Measurements from ENCODE around the gene EXOC5. TPM values are rescaled to one million over a fixed set of nuclear protein-coding genes. Genes with fewer than 3 reads are reported as not detected.

EXOC5 gene
- total RNA-seq, 4 donors from 2014 or later, result 54.9 to 81.6 (median 68.5) TPM

- Histone ChIP-seq H3K4me3 (no peak overlapping the region), H3K4me1 (peaks cover 3 to 26% (median 13%) of the 10 kb centered on the region in 3 donors), H3K9me3 (no peaks in the 10 kb centered on the region), H3K27me3 (no peaks in the 10 kb centered on the region), H3K36me3 (peaks cover 0 to 48% of the 10 kb centered on the region in 2 donors), H3K27ac (no peak overlapping the region)
- 93 to 100% methylated on average over 2 of the region's 2 CpGs for WGBS, 2 donors (ENCODE audit: low coverage in 1 of 2)
- TF ChIP-seq EP300 (IDR thresholded peaks at IDR 0.05), result no peak
- no peak for TF ChIP-seq CTCF (IDR thresholded peaks at IDR 0.05)
- no peak for TF ChIP-seq POLR2A (IDR thresholded peaks at IDR 0.05)
- TF ChIP-seq POLR2AphosphoS5 (IDR thresholded peaks at IDR 0.05), result no peak
- ATAC-seq, result no peak
These were observed 6.4 kb upstream of the EXOC5 start for GRCh38 chr14:57275023-57275664.

- TF ChIP-seq EP300 (IDR thresholded peaks at IDR 0.05) (no peak), POLR2AphosphoS5 (IDR thresholded peaks at IDR 0.05) (no peak), POLR2A (IDR thresholded peaks at IDR 0.05) (no peak), CTCF (IDR thresholded peaks at IDR 0.05) (no peak)
- ATAC-seq, result no peak
- WGBS, 2 donors (ENCODE audit: low coverage in 1 of 2), result 86 to 87% methylated on average over 2 of the region's 2 CpGs
- Histone ChIP-seq H3K4me1 (peaks cover 4 to 31% (median 17%) of the 10 kb centered on the region in 3 donors), H3K27me3 (no peaks in the 10 kb centered on the region), H3K27ac (no peak overlapping the region), H3K36me3 (peaks cover 0 to 42% of the 10 kb centered on the region in 2 donors), H3K4me3 (no peak overlapping the region), H3K9me3 (no peaks in the 10 kb centered on the region)
These were observed 5.8 kb upstream of the EXOC5 start for GRCh38 chr14:57274551-57274950.

GRCh38 chr14:57273236-57273635 lies 4.5 kb upstream of the EXOC5 start:
- H3K4me1 ChIP-seq, result peaks cover 4 to 31% (median 17%) of the 10 kb centered on the region in 3 donors
- no peaks in the 10 kb centered on the region for H3K9me3 ChIP-seq
- no peak for ATAC-seq
- peaks cover 0 to 29% of the 10 kb centered on the region in 2 donors for H3K36me3 ChIP-seq
- TF ChIP-seq EP300 (IDR thresholded peaks at IDR 0.05), result no peak
- no peak for TF ChIP-seq POLR2A (IDR thresholded peaks at IDR 0.05)
- no peak for TF ChIP-seq CTCF (IDR thresholded peaks at IDR 0.05)
- TF ChIP-seq POLR2AphosphoS5 (IDR thresholded peaks at IDR 0.05), result no peak
- no peak overlapping the region for H3K27ac ChIP-seq
- WGBS, 2 donors (ENCODE audit: low coverage in 1 of 2), result 100% methylated on average over 1 of the region's 1 CpG
- no peaks in the 10 kb centered on the region for H3K27me3 ChIP-seq
- no peak overlapping the region for H3K4me3 ChIP-seq

- Histone ChIP-seq H3K9me3 (no peaks in the 10 kb centered on the region), H3K36me3 (no peaks in the 10 kb centered on the region), H3K4me3 (no peak overlapping the region), H3K27ac (peak overlapping the region in 1 of 4 donors; percentile 46), H3K27me3 (no peaks in the 10 kb centered on the region), H3K4me1 (peaks cover 8 to 61% (median 19%) of the 10 kb centered on the region in 3 donors)
- TF ChIP-seq POLR2AphosphoS5 (IDR thresholded peaks at IDR 0.05), result no peak
- no peak for TF ChIP-seq CTCF (IDR thresholded peaks at IDR 0.05)
- no peak for TF ChIP-seq POLR2A (IDR thresholded peaks at IDR 0.05)
- TF ChIP-seq EP300 (IDR thresholded peaks at IDR 0.05), result no peak
- 11 to 18% methylated on average over 2 of the region's 2 CpGs for WGBS, 2 donors (ENCODE audit: low coverage in 1 of 2)
- no peak for ATAC-seq
These were observed 2.6 kb downstream of the EXOC5 start for GRCh38 chr14:57266065-57266464.

- TF ChIP-seq POLR2A (IDR thresholded peaks at IDR 0.05), result no peak
- TF ChIP-seq CTCF (IDR thresholded peaks at IDR 0.05), result no peak
- TF ChIP-seq EP300 (IDR thresholded peaks at IDR 0.05), result no peak
- no peak overlapping the region for H3K27ac ChIP-seq
- no peak for ATAC-seq
These were observed 6.6 kb downstream of the EXOC5 start for GRCh38 chr14:57262117-57262516.

More at GRCh38 chr14:57262117-57262516, 6.6 kb downstream of the EXOC5 start:
- Histone ChIP-seq H3K9me3 (no peaks in the 10 kb centered on the region), H3K27me3 (no peaks in the 10 kb centered on the region), H3K4me3 (no peak overlapping the region), H3K36me3 (no peaks in the 10 kb centered on the region), H3K4me1 (peaks cover 4 to 37% (median 6%) of the 10 kb centered on the region in 3 donors)

All from gastroesophageal sphincter (tissue), 4 donors.